Amygdala (tissue), 56 donors: ENCODE results near the gene YWHAQ.

Experiments
- DNase-seq, 56 donors: peaks; one replicate each; lab custom pipeline; 2025; lab: John Stamatoyannopoulos, UW

The YWHAQ gene

GRCh38 chr2:9656270-9656766, 25.5 kb upstream of the YWHAQ start:
- DNase-seq = no peak

- DNase-seq = no peak
These were observed 24.9 kb upstream of the YWHAQ start for GRCh38 chr2:9655441-9656269.

- no peak for DNase-seq
These were observed 23.8 kb upstream of the YWHAQ start for GRCh38 chr2:9654452-9655100.

GRCh38 chr2:9653485-9654271, 22.9 kb upstream of the YWHAQ start:
- peak in 12 of 56 donors; percentile 14 to 75 (median 47) for DNase-seq

GRCh38 chr2:9652898-9653479, 22.2 kb upstream of the YWHAQ start:
- DNase-seq = peak in 2 of 56 donors; percentile 24 to 31

- DNase-seq = no peak
These were observed 21.5 kb upstream of the YWHAQ start for GRCh38 chr2:9652267-9652666.

- DNase-seq = no peak
These were observed 19.5 kb upstream of the YWHAQ start for GRCh38 chr2:9650119-9650821.

- DNase-seq = no peak
These were observed 18.5 kb upstream of the YWHAQ start for GRCh38 chr2:9649261-9649660.

GRCh38 chr2:9648821-9649220, 18.0 kb upstream of the YWHAQ start:
- no peak for DNase-seq

- DNase-seq = no peak
These were observed 17.1 kb upstream of the YWHAQ start for GRCh38 chr2:9647884-9648283.

- no peak for DNase-seq
These were observed 15.6 kb upstream of the YWHAQ start for GRCh38 chr2:9646196-9647030.

- DNase-seq = no peak
These were observed 13.8 kb upstream of the YWHAQ start for GRCh38 chr2:9644603-9645002.

GRCh38 chr2:9644021-9644420, 13.2 kb upstream of the YWHAQ start:
- no peak for DNase-seq

- DNase-seq = no peak
These were observed 10.8 kb upstream of the YWHAQ start for GRCh38 chr2:9641641-9642040.

- DNase-seq = no peak
These were observed 9.8 kb upstream of the YWHAQ start for GRCh38 chr2:9640403-9641104.

GRCh38 chr2:9639740-9640343, 9.0 kb upstream of the YWHAQ start:
- no peak for DNase-seq

GRCh38 chr2:9639000-9639602, 8.3 kb upstream of the YWHAQ start:
- DNase-seq = peak in 6 of 56 donors; percentile 25 to 46 (median 36)

- peak in 53 of 56 donors; percentile 21 to 93 (median 78) for DNase-seq
These were observed 7.7 kb upstream of the YWHAQ start for GRCh38 chr2:9638532-9638931.
